ENCODE results near the gene SLC66A2.

The SLC66A2 gene

DNA sequence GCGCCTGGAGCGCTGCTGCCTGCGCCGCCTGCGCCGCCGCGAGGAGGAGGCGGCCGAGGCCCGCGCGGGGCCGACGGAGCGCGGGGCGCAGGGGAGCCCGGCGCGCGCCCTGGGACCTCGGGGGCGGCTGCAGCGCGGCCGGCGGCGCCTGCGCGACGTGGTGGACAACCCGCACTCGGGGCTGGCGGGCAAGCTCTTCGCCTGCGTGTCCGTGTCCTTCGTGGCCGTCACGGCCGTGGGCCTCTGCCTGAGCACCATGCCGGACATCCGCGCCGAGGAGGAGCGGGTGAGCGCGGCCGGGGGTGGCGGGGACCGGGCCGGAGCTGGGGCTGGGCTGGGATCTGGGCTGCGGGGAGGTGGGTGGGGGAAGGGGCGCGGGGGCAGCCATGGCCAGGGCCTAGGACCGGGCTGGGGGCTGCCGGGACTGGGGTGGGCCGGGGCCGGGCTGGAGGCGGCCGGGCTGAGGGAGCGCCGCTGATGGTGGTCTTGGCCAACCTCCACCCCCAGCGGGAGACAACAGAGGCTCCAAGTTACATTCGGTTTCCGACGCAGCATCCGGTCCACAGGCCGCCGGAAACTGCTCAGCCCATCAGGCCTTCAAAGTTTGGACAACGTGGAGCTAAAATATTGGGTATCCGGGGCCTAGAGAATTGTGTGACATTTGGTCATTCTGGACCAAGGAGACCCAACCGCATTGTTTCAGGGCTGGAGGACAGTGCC, 87.3 kb downstream of the SLC66A2 start:
- no peak overlapping the region for H3K4me3 ChIP-seq (ENCODE audit: low read length)
- DNase-seq (ENCODE audit: low read depth) = no peak
- TF ChIP-seq, protein P1, sequence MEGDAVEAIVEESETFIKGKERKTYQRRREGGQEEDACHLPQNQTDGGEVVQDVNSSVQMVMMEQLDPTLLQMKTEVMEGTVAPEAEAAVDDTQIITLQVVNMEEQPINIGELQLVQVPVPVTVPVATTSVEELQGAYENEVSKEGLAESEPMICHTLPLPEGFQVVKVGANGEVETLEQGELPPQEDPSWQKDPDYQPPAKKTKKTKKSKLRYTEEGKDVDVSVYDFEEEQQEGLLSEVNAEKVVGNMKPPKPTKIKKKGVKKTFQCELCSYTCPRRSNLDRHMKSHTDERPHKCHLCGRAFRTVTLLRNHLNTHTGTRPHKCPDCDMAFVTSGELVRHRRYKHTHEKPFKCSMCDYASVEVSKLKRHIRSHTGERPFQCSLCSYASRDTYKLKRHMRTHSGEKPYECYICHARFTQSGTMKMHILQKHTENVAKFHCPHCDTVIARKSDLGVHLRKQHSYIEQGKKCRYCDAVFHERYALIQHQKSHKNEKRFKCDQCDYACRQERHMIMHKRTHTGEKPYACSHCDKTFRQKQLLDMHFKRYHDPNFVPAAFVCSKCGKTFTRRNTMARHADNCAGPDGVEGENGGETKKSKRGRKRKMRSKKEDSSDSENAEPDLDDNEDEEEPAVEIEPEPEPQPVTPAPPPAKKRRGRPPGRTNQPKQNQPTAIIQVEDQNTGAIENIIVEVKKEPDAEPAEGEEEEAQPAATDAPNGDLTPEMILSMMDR (conservative IDR thresholded peaks at IDR 0.05; ENCODE audit: low read length) = no peak

DNA sequence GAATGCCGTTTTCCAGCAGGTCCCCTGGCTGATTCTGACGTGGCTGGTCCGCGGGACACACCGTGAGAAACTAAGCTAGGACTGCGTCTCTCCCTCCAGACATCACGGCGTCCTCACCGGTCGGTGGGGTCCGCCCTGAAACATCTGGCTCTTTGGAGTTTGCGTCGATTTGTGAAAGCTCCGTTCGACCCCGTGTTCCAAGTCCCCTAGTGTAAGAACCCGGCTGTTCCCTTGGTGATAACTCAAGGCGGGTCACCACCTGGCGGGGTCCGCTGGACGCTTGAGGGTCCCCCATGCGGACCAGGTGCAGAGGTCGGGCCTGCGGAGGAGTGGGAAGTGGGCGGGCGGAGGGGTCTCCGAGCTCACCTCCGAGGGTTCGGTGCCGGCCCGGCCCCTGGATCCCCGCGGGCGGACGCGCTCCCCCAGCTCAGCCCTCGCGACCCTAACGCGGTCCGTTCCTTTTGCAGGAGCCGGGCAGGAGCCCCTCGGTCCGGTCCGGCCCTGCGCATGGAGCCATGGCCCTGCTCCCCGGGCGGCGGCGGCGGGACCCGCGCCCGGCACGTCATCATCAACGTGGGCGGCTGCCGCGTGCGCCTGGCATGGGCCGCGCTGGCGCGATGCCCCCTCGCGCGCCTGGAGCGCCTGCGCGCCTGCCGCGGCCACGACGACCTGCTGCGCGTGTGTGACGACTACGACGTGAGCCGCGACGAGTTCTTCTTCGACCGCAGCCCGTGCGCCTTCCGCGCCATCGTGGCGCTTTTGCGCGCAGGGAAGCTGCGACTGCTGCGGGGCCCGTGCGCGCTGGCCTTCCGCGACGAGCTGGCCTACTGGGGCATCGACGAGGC, 88.1 kb downstream of the SLC66A2 start:
- no peak for DNase-seq (ENCODE audit: low read depth)
- no peak overlapping the region for H3K4me3 ChIP-seq (ENCODE audit: low read length)
- TF ChIP-seq, protein P1 (conservative IDR thresholded peaks at IDR 0.05; ENCODE audit: low read length) = no peak

DNA sequence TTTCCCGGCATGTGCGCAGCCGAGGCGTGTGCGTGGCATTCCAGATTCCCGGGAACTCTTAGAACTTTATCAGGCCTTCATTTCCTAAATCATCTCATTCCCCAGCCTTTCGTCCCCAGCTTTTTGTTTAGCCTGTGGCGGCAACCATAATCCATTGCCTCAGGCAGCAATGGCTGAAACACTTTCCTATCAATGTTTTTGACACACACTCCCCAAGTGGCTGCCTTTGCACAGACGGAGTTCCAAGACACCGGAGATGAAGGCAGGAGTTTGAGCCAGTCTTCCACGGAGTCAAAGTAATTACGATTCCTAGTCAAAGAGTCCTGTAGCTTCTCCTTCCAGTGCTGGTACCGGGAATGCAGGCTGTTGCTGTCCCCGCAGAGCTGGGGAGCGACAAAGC, 88.9 kb downstream of the SLC66A2 start:
- H3K4me3 ChIP-seq (ENCODE audit: low read length) = no peak overlapping the region
- TF ChIP-seq, protein P1 (conservative IDR thresholded peaks at IDR 0.05; ENCODE audit: low read length) = no peak
- no peak for DNase-seq (ENCODE audit: low read depth)

DNA sequence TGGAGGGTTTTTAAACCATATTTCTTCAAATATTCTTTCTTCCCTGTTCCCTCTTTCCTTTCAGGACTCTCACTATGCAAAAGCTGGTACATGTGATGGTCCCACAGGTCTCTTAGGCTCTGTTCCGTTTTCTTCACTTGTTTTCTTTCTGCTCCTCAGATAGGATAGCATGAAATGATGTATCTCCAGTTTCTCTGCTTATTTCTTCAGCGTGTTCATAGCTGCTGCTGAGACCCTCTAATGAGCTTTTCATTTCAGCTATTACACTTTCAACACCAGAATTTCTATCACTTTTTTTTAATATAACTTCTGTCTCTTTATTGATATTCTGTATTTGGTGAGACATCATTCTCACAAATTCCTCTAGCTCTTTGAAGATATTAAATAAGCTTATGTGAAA, 89.8 kb downstream of the SLC66A2 start:
- H3K4me3 ChIP-seq (ENCODE audit: low read length) = no peak overlapping the region
- DNase-seq (ENCODE audit: low read depth) = no peak
- TF ChIP-seq, protein P1 (conservative IDR thresholded peaks at IDR 0.05; ENCODE audit: low read length) = no peak

DNA sequence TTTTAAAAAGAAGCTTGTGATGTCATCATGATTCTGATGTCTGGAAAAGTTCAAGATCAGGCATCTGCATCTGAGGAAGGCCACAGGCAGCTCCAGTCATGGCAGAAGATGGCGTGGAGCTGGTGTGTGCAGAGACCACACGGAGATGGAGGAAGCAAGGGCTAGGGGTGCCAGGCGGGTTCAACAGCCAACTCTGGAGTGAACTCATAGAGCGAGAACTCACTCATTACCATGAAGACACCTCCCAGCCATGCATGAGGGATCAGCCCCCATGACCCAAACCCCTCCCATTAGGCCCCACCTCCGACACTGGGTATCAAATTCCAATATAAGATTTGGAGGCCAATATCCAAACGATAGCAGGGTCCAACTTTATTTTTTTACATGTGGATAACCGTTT, 92.1 kb downstream of the SLC66A2 start:
- no peak overlapping the region for H3K4me3 ChIP-seq (ENCODE audit: low read length)
- no peak for DNase-seq (ENCODE audit: low read depth)
- TF ChIP-seq, protein P1 (conservative IDR thresholded peaks at IDR 0.05; ENCODE audit: low read length) = no peak

DNA sequence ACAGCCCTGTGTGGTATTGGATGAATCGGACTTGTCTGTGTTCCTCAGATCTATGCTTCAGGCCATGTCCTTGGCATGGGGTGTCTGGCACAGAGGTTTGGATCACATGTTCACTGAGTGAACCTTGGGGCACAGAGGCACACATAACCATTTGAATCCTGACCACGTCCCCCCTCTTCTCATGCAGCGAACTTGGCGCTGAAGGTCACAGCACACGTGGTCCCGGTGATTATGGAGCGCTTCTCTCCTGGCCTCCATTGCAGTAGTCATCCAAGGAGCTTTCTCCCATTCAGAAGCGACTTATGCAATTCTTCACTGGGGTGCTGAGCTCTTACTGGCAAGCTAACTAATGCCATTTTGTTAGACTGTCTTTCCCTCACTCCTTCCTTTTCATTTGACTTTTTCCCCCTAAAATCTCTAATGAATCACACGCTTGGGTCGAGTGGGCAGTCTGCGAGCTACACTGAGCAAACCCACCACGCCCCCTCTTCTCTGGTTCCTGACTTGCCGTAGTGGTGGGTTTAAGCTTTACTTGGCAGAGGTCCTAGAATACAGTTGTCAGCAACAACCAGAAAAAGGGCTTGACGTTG, 94.3 kb downstream of the SLC66A2 start:
- TF ChIP-seq, protein P1 (conservative IDR thresholded peaks at IDR 0.05; ENCODE audit: low read length) = no peak
- H3K4me3 ChIP-seq (ENCODE audit: low read length) = no peak overlapping the region
- DNase-seq (ENCODE audit: low read depth) = peak; percentile 24

Data from AG10803 (cell line).